ENCODE data around the gene BCR. TPM values are rescaled to one million over a fixed set of nuclear protein-coding genes. Genes with fewer than 3 reads are reported as not detected.

BCR gene
- total RNA-seq, 2 experiments from 2014 or later: 60.0 to 64.8 TPM

DNA sequence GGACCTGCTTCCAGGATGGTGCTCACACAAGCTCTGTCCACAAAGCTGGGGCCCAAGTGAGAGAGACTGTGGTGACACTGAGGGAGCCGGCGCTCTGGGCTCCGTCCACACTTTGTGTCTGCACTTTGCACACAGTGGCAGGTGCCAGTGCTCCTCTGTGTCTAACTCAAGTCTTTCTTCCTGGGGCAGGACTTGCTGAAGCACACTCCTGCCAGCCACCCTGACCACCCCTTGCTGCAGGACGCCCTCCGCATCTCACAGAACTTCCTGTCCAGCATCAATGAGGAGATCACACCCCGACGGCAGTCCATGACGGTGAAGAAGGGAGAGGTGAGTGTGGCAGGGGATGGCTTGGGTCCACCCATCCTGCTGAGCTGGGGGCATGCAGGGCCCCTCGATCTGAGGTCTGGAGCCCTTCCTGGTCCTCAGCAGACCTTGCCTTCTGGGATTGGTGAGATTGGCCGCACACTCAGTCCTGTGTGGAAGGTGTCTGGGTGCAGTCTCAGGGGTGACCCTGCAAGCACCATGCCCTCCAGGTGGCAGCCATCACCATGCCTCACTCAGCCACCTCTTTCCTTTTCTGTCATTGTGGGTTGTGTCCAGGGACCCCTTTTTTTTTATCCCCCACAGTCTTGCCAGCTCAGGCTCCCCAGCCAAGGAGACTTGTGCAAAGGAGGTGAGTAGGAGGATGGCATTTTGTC, 93.3 kb downstream of the BCR start:
- Mint-ChIP-seq H3K36me3 (ENCODE audit: low read depth) (peaks cover 61% of the 10 kb centered on the region), H3K27me3 (no peaks in the 10 kb centered on the region), H3K27ac (no peak overlapping the region), H3K9me3 (no peaks in the 10 kb centered on the region), H3K4me1 (ENCODE audit: low read depth) (no peaks in the 10 kb centered on the region), H3K4me3 (no peak overlapping the region)
- H3K27ac ChIP-seq (ENCODE audit: low read depth in 1 of 2, low read length in 2 of 2): no peak overlapping the region
- no peaks in the 10 kb centered on the region for H3K9me3 ChIP-seq (ENCODE audit: control insufficient read depth in 1 of 2, insufficient read depth in 1 of 2, low read length in 2 of 2)
- H3K36me3 ChIP-seq (ENCODE audit: insufficient read depth, low read length): peaks cover 72% of the 10 kb centered on the region
- ChIA-PET CTCF (no interaction called here), POLR2A (no interaction called here)
- H3K27me3 ChIP-seq (ENCODE audit: control insufficient read depth in 1 of 2, insufficient read depth in 2 of 2, low read length in 2 of 2): no peaks in the 10 kb centered on the region
- peaks cover under 1% of the 10 kb centered on the region for H3K4me1 ChIP-seq (ENCODE audit: insufficient read depth, low read length)
- ATAC-seq (ENCODE audit: poor library complexity): no peak
- TF ChIP-seq, protein P1, sequence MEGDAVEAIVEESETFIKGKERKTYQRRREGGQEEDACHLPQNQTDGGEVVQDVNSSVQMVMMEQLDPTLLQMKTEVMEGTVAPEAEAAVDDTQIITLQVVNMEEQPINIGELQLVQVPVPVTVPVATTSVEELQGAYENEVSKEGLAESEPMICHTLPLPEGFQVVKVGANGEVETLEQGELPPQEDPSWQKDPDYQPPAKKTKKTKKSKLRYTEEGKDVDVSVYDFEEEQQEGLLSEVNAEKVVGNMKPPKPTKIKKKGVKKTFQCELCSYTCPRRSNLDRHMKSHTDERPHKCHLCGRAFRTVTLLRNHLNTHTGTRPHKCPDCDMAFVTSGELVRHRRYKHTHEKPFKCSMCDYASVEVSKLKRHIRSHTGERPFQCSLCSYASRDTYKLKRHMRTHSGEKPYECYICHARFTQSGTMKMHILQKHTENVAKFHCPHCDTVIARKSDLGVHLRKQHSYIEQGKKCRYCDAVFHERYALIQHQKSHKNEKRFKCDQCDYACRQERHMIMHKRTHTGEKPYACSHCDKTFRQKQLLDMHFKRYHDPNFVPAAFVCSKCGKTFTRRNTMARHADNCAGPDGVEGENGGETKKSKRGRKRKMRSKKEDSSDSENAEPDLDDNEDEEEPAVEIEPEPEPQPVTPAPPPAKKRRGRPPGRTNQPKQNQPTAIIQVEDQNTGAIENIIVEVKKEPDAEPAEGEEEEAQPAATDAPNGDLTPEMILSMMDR (IDR thresholded peaks at IDR 0.05): no peak
- no peak for DNase-seq
- H3K4me3 ChIP-seq (ENCODE audit: low read length): no peak overlapping the region
- intact Hi-C loops (cut with DNase I, micrococcal nuclease): no loop called here

- no peak overlapping the region for H3K27ac ChIP-seq (ENCODE audit: low read depth in 1 of 2, low read length in 2 of 2)
- peaks cover 58% of the 10 kb centered on the region for H3K36me3 Mint-ChIP-seq (ENCODE audit: low read depth)
- intact Hi-C loops (cut with DNase I, micrococcal nuclease): no loop called here
- TF ChIP-seq, protein P1 (IDR thresholded peaks at IDR 0.05): no peak
- H3K36me3 ChIP-seq (ENCODE audit: insufficient read depth, low read length): peaks cover 73% of the 10 kb centered on the region
- H3K9me3 ChIP-seq (ENCODE audit: control insufficient read depth in 1 of 2, insufficient read depth in 1 of 2, low read length in 2 of 2): no peaks in the 10 kb centered on the region
- no peaks in the 10 kb centered on the region for H3K4me1 Mint-ChIP-seq (ENCODE audit: low read depth)
- no peaks in the 10 kb centered on the region for H3K27me3 Mint-ChIP-seq
- H3K4me3 Mint-ChIP-seq: no peak overlapping the region
- DNase-seq (no peak), ATAC-seq (ENCODE audit: poor library complexity) (no peak)
- H3K27me3 ChIP-seq (ENCODE audit: control insufficient read depth in 1 of 2, insufficient read depth in 2 of 2, low read length in 2 of 2): no peaks in the 10 kb centered on the region
- ChIA-PET POLR2A (no interaction called here), CTCF (no interaction called here)
- peaks cover 6% of the 10 kb centered on the region for H3K4me1 ChIP-seq (ENCODE audit: insufficient read depth, low read length)
- no peak overlapping the region for H3K27ac Mint-ChIP-seq
- H3K9me3 Mint-ChIP-seq: no peaks in the 10 kb centered on the region
- H3K4me3 ChIP-seq (ENCODE audit: low read length): no peak overlapping the region
These were observed 93.8 kb downstream of the BCR start for GRCh38 chr22:23274146-23274526.

DNA sequence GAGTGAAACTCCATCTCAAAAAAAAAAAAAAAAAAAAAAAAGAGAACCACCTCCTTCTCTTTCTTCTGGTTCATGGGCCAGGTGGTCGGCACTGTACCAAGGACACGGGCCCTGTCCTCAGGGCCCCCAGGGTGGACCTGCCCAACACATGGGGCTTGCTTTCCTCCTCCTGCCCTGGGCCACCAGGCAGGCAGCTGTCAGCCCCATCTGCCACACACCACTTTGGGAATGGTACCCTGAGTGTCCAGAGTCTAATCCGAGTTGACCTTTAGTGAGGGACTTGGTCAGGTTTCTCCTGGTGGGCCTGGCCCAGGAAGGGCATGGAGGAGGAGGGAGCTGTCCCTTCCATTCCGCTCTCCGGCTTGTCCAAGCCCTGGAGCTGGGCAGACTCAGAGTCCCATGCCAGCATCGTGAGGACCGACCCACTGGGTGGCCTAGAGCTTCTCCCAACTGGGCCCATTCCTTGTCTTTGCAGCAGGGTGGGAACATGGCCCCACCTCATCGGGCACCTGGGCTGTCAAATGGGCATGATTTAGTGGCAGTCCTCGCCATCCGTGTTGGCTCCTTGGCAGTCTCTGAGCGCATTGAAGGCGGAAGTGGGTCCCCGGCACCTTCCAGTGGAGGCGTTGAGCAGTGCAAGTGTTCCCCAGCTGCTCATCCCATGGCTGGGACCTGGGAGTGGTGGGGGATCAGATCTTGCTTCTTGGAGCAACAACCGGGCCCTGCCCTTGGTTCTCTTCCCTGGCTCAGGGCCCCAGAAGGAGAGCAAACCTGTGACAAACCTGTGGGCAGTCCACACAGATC, 94.8 kb downstream of the BCR start:
- Mint-ChIP-seq H3K36me3 (ENCODE audit: low read depth) (peaks cover 63% of the 10 kb centered on the region), H3K4me3 (no peak overlapping the region), H3K27ac (no peak overlapping the region), H3K4me1 (ENCODE audit: low read depth) (no peaks in the 10 kb centered on the region), H3K9me3 (no peaks in the 10 kb centered on the region), H3K27me3 (no peaks in the 10 kb centered on the region)
- ATAC-seq (ENCODE audit: poor library complexity) (no peak), DNase-seq (no peak)
- intact Hi-C loops (cut with DNase I, micrococcal nuclease): no loop called here
- Histone ChIP-seq H3K27me3 (ENCODE audit: control insufficient read depth in 1 of 2, insufficient read depth in 2 of 2, low read length in 2 of 2) (no peaks in the 10 kb centered on the region), H3K9me3 (ENCODE audit: control insufficient read depth in 1 of 2, insufficient read depth in 1 of 2, low read length in 2 of 2) (no peaks in the 10 kb centered on the region), H3K27ac (ENCODE audit: low read depth in 1 of 2, low read length in 2 of 2) (no peak overlapping the region), H3K4me3 (ENCODE audit: low read length) (no peak overlapping the region), H3K36me3 (ENCODE audit: insufficient read depth, low read length) (peaks cover 66% of the 10 kb centered on the region), H3K4me1 (ENCODE audit: insufficient read depth, low read length) (peaks cover 9% of the 10 kb centered on the region)
- POLR2A ChIA-PET: no interaction called here
- CTCF ChIA-PET: no interaction called here
- TF ChIP-seq, protein P1 (IDR thresholded peaks at IDR 0.05): no peak
